Adrenal gland (tissue), 5 donors: ENCODE measurements around the gene ACTA2.

Source experiments
- CTCF ChIP-seq, 6 experiments: fragments of 450-650 bp in 4 of 6; fragments of 200-600 bp in 2 of 6; sonication (generic) in 1 of 6; IDR thresholded peaks; 1 replicate in 5 of 6; 2 replicates in 1 of 6; pipeline versions ENCODE4 v1.5.1 to v1.8.0; 2016 to 2021; ENCODE audit warnings: antibody characterized with exemption in 6 of 6, mild to moderate bottlenecking in 2 of 6, moderate library complexity in 1 of 6
- POLR2A ChIP-seq, 2 donors: fragments of 450-650 bp; IDR thresholded peaks; one replicate each; pipeline ENCODE4 v1.6.1; 2017; ENCODE audit warnings: antibody characterized with exemption in 2 of 2, mild to moderate bottlenecking in 2 of 2, moderate library complexity in 1 of 2
- donor health status: DM: no; HTN: no; CAD: no.

GRCh38 chr10:88934900-88935672 is 17.5 kb downstream of the ACTA2 start:
- TF ChIP-seq POLR2A (IDR thresholded peaks at IDR 0.05) (no peak), CTCF (IDR thresholded peaks at IDR 0.05) (peak; percentile 68 to 85 (median 80))
